Amniotic epithelial cell (primary cell): Measurements from ENCODE around the gene MRLN.
A peak's percentile ranks its signal among the peaks of the same experiment; 100 is the strongest.
"Not testable (repeated sequence)": the region's sequence is repeated elsewhere in the genome, so short reads cannot be mapped to it uniquely, and the experiment has no call there.

Source experiments
- DNase-seq: peaks from one replicate; pipeline ENCODE4 v3.0.0-alpha.2; 2010; ENCODE audit warnings: low read depth

MRLN gene

GRCh38 chr10:59753267-59753666, at the start of gene MRLN:
MRLN (minus strand) TSS chr10:59753455.
- no peak for DNase-seq

- DNase-seq, result no peak
These were observed 47.9 kb upstream of the MRLN start for GRCh38 chr10:59801171-59801570.

DNA sequence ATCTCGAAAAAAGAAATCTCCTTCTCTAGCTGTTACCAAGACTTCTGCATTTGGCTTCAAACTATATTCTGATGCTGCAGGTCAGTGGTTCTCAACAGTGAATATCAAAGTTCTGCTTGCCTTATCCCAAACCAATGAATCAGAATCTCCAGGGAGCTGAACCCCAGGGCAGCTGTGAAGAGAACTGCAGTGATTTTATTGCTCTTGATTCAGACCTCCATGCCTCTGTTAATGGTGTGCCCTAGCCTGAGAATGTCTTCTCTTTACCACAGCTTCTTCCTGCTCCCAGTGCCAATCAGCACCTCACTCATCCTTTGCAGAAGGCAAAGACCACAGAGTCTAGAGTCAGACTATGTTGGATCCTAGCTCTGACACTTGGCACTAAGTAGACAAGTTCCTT, 46.2 kb upstream of the MRLN start:
- no peak for DNase-seq

GRCh38 chr10:59793919-59794318, 40.7 kb upstream of the MRLN start:
- DNase-seq, result peak; percentile 14

- DNase-seq, result no peak
These were observed 39.6 kb upstream of the MRLN start for GRCh38 chr10:59792812-59793211.

- DNase-seq, result no peak
These were observed 38.3 kb upstream of the MRLN start for GRCh38 chr10:59791601-59792000.

GRCh38 chr10:59790080-59790479, 36.8 kb upstream of the MRLN start:
- DNase-seq, result not testable (repeated sequence)

- DNase-seq, result not testable (repeated sequence)
These were observed 35.7 kb upstream of the MRLN start for GRCh38 chr10:59788914-59789313.

DNA sequence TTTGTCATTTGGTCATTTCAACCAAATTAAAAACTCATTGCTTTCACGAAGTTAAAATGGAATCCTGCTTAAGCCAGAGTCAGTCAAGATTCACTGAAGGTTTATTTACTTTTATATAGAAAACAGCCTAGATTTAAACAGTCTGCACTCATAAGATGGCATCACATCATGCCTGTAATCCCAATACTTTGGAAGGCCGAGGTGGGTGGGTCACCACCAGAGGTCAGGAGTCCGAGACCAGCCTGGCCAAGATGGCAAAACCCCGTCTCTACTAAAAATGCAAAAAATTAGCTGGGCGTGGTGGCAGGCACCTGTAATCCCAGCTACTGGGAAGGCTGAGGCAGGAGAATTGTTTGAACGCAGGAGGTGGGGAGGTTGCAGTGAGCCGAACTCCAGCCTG, 33.8 kb upstream of the MRLN start:
- not testable (repeated sequence) for DNase-seq

GRCh38 chr10:59785476-59785875, 32.2 kb upstream of the MRLN start:
- DNase-seq, result not testable (repeated sequence)

DNA sequence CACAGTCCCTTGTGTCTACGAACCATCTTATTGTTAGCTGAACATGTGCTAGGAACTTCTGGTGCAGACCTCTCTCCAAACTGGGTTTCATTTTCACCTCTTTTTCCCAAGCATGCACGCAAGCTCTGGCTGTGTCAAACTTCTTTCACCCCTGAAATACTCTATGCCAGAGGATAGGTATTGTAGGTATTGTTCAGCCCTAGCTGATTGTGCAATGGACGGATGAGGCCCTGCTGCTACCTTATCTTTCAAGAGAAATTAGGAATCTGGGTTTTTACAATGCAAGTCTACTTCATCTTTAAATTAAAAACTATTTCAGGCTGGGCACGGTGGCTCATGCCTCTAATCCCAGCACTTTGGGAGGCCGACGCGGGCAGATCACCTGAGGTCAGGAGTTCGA, 28.3 kb upstream of the MRLN start:
- DNase-seq, result no peak

GRCh38 chr10:59779756-59780533, 26.7 kb upstream of the MRLN start:
- no peak for DNase-seq

DNA sequence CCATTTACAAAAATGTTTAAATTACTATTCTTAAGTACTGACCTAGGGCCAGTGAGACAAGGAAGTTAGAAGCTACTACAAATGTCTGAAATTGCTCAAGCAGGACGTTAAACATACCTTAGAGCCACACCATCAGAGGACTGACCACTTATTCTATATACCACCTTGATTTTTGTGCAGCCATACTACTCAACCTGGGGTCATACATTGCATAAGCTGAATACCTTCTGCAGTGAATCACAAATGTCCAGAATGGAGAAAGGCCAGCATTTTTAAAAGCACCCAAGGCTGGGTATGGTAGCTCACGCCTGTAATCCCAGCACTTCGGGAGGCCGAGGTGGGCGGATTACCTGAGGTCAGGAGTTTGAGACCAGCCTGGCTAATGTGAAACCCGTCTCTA, 21.2 kb upstream of the MRLN start:
- DNase-seq, result no peak

GRCh38 chr10:59773088-59773487, 19.8 kb upstream of the MRLN start:
- no peak for DNase-seq

DNA sequence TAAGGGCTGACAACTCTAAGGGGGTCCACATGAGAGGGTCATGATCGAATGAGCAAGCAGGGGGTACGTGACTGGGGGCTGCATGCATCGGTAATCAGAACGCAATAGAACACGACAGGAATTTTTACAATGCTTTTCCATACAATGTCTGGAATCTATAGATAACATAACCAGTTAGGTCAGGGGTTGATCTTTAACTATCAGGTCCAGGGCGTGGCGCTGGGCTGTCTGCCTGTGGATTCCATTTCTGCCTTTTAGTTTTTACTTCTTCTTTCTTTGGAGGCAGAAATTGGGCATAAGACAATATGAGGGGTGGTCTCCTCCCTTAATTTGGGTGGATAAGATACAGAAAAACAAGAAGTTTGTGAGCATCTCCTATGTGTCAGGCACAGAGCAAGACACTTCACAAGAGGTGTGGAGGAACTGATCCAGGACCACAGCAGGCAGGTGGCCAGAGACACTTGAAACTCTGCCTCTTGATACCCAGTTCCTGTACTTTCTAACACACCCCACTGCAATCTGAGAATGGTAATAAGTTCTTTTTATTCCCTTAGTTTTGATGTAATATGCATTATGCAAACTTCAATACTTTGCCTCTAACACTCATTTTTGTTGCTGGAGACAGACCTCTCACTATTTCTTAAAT, 18.0 kb upstream of the MRLN start:
- DNase-seq, result no peak

- DNase-seq, result no peak
These were observed 17.4 kb upstream of the MRLN start for GRCh38 chr10:59770689-59771088.

- DNase-seq, result no peak
These were observed 9.2 kb upstream of the MRLN start for GRCh38 chr10:59762505-59762904.

DNA sequence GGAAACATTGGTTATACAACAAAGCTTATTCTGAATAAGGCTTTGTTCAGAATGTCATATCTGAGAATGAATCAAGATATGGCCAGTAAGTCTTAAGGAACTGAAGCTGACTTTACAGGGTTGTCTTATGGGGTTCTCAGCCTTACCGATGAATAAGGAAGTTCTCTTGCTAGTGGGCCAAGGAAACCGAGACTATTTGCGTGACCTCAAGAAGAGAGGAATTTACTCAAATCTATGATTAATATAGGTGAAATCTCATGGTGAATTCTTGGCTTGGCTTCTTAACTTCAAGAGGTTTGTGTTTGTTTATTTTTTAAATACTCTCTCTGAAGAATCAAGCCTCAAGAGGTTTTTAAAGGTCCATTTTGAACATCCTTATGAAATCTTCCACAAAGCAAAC, 4.7 kb upstream of the MRLN start:
- DNase-seq, result peak; percentile 53

DNA sequence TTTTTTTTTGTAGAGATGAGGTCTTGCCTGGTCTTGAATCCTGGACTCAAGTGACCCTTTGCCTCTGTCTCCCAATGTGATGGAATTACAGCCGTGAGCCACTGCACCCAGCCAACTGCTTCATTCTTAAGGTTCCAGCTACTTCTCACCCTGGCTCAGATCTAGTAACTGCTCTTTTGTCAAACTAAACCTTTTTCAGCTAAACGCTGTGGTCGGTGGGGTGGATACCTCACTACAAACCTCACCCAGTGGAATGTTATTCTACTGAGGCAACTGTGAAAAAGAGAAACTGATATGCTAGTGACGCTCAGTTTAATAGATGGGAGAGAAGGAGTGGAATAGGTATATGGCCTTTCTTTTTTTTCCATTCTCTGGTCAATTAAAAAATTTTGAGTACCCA, 1.7 kb upstream of the MRLN start:
- DNase-seq, result no peak

GRCh38 chr10:59752278-59752940, 846 bp downstream of the MRLN start:
- no peak for DNase-seq

DNA sequence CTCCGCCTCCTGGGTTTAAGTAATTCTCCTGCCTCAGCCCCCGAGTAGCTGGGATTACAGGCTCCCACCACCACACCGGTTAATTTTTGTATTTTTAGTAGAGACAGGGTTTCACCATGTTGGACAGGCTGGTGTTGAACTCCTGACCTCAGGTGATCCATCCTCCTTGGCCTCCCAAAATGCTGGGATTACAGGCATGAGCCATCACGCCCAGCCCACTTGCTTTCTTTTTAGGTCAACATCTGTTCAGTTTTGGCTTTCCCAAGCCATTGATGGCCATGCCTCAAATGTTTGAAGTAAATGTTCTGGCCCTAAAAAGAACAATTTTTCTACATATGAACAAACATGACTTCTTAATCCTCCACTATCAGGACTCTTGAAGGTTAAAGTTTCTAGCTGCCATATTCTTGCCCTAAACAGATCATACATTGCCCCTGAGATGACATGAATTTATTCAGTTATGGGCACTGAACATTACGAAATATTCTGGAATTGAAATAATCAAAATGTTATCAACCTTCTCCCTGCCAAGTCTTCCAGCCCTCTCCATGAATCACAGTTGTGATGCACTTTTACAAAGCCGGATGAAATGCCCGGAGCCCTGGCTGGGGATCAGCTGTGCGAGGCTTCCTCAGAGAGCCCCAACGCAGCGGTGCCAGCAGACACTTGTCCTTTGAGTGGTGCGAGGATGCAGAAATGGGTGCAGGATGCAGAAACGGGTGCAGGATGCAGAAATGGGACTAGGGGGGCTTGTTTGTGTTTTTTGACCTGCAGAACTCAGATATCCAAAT, 2.9 kb downstream of the MRLN start:
- DNase-seq, result peak; percentile 43

DNA sequence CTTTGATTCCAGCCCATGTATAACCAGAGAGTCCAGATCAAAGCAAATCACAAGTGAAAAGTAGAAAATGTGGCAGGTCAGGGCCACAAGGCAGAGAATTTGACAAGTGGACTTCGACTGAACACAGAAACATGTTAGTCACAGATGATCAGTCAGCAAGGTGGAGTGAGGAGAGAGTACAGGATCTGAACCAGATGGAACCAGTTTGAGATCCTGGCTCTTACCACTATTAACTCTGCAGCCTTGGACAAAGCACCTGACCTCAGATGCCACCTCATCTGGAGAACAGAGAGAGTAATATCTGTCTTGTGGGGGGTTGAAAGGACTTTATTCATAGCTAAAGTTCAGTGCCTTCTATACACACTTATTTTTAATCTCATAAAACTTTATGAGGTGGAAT, 4.4 kb downstream of the MRLN start:
- DNase-seq, result no peak
